HG02852 (cell line): ENCODE results near the gene KPNA3.

ENCODE experiments used
- ATAC-seq: cut with Tn5 transposase; IDR thresholded peaks from one replicate; pipeline ENCODE4 v1.9.1; 2021; ENCODE audit warnings: mild to moderate bottlenecking, moderate library complexity; ENCODE audit not compliant: unreplicated experiment

Gene KPNA3

DNA sequence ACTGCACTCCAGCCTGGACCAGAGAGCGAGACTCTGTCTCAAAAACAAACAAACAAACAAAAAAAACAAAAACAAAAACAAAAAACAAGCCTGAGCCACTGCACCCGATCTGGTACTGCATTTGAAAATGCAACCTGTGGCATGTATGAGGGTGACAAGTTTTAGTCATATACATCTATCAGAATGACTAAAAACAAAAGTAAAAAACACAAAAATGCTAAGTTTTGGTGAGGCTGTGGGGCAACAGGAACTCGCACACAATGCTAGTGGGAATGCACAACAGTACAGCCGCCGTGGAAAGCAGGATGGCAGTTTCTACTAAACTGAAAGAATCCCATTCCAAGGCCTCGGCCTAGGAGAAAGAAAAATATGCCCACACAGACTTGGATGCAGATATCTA lies 109.0 kb downstream of the KPNA3 start:
- ATAC-seq, result peak; percentile 86

DNA sequence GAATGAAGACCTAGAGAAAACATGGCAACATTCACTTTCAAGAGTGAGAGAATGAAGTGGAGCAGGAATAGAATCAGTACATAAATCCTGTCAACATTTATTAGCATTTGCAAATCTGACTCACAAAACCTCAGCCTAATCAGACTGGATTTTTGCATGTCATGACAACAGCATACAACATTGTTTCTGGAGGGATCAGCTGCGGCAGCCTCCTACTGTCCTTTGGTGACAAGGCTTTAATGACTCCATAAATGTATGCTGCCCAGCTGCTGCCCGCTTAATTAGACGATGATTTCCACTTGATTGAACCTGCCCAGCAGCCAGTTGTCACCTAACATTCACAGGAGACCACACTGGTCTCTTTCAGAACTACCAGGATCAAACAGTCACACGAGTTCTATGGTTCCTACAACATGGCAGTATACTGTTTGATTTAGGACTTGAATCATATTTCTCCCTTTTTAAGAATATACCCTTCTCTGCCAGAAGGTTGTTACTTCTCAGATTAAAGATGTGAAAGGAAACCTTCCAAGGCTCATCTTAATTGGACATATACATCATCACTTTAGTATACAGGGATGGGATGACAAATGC lies 110.5 kb downstream of the KPNA3 start:
- no peak for ATAC-seq

DNA sequence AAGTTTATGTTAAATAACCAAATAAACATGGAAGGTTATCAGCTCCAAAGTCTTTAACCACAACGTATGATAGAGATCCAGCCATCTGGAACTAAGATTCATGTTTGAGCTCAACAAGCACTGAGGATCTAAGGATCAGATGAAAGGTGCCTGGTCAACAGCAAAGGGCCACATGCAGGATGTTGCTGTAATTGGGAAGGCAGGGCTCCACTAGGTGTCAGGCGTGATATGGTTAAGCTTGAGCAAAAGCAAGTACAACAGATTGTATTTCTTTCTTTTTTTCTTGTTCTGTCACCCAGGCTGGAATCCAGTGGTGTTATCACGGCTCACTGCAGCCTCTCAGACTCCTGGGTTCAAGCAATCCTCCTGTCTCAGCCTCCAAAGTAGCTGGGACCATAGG lies 113.2 kb downstream of the KPNA3 start:
- ATAC-seq, result no peak

DNA sequence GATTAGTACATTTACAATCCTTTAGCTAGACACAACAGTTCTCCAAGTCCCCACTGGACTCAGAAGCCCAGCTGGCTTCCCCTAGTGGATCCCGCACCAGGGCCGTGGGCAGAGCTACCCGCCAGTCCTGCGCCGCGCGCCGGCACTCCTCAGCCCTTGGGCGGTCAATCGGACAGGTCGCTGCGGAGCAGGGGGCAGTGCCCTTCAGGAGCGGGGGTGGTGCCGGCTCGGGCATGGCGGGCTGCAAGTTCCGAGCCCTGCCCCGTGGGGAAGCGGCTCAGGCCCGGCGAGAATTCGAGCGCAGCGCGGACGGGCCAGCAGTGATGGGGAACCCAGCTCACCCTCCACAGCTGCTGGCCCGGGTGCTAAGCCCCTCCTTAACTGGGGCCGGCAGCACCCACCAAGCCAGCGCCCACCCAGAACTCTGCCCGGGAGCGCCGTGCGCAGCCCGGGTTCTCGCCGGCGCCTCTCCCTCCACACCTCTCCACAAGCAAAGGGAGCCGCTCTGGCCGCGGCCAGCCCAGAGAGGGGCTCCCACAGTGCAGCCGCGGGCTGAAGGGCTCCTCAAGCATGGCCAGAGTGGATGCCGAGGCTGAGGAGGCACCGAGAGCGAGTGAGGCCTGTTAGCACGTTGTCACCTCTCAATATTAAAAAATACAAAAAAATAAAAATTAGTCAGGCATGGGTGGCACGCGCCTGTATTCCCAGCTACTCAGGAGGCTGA lies 114.1 kb downstream of the KPNA3 start:
- no peak for ATAC-seq

DNA sequence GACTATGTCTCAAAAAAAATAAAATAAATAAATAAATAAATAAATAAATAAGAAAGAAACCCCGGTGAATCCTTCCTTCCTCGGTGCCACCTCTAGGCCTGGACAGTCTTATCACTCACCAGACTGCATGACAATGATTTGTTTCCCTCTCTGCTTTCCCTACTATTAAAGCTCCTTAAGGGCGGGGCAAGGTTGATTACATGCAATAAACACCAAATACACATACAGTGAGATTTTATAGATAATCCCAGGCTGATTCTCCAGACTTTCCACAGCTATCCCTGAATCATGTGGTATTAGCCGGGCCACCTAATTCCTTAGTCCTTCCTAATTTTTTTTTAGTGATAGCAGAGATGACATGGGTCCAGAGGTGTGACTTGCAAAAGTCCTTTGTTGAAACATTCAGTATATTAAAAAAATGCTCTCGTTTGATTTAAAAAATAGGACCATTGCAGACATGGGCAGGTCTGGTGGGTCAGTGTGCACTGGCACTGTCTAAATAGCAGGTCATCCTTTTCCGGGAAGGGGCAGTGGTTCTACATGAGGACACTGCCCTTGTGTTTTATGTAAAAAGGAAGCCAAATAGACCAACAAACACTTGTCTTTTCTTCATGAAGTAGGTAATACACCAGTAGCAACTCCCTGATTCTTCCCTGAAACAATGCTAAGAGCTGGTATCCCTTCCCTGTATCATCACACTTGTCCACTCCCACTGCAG lies 115.7 kb downstream of the KPNA3 start:
- ATAC-seq, result no peak

DNA sequence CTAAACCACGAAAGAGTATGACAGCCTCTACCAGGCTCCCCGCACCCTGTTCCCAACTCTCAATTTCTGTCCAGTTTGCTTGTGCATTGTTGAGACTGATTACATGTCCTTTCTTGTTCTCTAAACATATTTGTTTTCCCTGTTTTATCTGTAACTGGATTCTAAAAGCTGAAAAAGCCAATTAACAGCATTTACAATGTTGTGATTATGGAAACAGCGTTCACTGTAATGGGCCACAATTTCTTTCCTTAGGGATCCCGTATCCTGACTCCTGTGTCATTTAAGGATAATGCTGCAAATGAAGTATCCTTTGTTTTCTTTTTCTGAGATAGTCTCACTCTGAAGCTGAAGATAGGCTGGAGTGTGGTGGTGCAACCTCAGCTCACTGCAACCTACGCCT lies 121.7 kb downstream of the KPNA3 start:
- ATAC-seq, result no peak

DNA sequence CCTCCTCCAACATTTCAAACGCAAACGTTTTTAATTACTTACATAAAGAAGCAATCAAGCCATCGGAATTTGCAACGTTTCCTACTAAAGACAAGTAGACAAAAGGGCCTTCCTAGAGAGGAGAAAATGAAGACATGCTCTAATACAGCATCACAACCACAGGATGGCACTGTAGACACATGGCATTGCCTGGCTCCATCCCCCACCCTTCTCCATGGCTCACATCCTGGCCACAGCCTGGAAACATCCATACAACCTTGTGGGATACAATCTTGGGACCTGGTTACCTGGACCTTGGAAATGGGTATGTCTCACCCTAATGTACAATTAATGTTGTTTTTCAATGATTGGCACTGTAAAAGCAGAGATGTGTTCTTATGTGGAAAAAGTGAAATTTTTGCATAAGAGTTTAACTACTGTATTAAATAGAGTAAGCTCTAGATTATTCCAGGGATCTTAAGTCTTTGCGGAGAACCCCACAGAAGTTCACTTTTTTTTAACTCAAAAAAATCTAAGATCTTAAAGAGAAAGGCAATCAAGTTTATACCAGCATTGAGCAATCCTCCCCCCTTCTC lies 122.7 kb downstream of the KPNA3 start:
- ATAC-seq, result peak; percentile 72

DNA sequence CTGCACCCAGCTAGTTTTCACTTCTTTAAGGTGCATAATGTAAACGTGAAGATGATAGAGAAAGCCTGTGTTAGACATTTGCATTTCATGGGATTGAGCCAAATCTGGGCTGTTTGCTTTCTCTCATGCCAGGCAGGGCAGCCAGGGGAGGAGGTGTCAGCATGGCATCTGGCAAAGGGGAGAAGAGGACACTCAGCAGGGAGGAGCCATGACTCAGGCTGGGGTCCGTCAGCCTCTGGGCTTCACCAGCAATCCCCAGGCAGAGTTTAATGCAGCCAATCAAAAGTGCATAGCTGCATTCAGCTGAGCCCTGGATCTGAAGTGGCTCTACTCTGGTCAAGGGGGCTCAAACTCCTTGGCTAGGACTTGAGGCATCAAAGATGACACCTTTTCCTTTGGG lies 124.7 kb downstream of the KPNA3 start:
- no peak for ATAC-seq

DNA sequence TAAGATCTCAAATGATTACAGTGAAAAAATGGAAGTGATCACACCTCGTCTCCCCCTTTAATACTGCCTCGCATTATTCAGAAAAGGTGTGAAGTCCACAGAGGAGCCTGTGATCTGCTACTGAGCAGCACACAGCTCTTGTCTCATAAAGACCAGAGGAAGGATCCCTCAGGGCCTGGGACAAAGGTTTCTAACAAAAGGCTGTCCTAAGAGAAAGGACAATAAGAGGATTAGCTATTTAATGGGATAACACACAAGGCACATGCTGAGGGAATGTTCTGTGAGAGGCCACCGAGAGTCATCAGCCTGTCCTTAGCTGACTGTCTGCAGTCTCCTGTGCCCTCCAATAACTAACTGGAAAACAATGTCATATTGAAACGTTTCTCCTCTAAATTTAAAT lies 127.9 kb downstream of the KPNA3 start:
- ATAC-seq, result no peak

DNA sequence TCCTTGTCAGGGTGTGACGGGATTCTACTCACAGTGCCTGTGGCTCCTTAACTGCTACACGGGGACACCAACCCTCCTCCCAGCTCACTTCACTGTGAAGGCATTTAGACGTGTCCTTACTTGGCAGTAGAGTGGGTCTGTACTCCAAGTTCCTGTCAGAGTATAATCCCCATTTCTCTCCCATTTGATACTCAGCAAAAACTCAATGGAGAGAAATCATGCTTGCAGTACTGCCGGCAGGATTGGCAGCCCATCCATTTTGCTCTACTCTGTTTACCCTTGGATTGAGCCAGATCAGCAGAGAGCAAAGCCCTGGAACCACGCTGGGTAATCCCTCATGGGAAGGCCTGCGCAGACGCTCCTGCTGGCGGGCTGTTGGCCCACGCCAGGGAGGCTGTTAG lies 135.2 kb downstream of the KPNA3 start:
- ATAC-seq, result no peak

DNA sequence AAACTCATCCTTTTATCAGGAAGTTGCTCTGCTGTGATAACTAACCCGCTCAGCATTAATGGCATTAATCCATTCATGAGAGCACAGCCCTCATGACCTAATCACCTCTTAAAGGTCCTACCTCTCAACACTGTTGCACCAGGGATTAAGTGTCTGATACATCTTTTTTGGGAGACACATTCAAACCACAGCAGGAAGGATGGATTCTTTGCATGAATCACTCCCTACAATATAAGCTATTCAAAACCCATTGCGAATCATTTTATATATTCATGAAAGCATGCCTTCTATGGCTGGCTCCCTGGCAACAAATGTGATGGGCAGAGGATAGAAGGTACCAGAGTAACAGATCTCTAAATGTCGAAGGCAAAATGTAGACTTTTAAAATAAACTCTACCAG lies 136.6 kb downstream of the KPNA3 start:
- ATAC-seq, result no peak

DNA sequence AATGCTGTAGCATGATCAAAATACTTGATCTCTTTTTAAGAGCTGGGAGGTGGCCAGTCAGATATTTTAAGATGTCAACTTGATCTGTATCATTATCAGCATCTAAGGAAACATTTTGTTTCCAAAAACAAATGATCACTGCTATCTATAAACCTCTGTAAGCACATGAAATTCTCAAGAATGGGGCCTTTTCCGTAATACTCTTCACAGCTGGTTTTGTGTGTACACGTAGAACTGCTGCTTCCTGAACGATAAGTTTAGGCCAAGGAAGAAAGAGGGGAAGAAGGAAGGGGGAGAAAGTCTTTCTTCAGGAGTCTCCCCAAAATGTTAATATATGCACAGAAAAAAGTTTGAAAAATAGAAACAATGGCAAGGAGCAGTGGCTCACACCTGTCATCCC lies 138.5 kb downstream of the KPNA3 start:
- no peak for ATAC-seq

DNA sequence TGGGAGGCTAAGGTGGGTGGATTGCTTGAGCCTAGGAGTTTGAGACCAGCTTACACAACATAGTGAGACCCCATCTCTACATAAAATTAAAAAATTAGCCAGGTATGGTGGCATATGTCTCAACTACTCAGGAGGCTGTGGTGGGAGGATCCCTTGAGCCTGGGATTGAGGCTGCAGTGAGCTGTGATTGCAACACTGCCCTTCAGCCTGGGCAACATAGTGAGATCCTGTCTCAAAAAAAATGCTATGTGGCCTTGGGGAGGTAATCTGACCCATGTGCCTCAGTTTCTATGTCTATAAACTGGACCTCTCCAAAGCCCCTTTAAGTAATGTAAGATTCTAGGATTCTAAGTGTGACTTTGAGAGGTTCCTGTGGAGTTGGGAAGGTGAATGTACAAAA lies 139.0 kb downstream of the KPNA3 start:
- no peak for ATAC-seq

DNA sequence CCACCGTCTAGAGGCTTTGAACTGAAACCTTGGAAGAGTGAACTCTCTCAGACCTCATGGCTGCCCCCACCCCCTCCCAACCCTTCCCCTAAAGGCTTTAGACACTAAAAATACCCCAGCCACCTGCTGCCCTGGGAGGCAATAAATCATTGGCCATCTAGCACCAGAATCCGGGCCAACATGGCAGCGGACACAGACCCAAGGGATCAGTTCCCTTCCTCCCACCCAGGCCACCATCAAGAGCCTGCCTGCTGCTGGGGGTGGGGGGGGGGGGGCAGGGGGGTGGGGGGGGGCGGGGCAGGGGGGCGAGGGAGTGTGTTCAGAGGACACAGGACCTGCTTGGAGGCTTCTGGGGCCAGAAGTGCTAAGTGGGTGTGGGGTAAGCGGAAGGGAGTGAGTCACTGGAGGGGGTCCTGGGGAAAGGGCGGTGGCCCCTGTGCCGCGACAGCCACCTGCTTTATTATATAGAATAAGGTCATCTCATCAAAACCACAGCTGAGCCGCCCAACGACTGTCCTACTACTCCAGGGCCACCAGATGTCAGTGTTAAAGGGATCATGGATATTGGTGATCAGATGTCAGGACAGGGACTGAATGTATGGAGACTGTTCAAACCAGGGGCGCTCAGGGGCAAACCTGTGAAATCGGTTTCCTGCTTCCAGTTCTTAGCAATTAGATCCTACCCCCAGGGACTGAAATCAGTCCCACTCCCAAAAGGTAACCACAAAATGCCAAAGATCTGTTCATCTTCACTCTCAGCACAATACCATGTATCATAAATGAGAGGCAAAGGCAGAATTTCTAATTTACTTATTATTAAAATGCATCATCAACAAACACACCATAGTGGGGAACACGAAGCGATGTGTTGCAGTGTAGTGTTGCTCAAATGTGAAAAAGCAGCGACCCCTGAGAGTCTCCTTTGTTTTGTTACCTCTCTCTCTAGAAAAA lies 139.9 kb downstream of the KPNA3 start:
- no peak for ATAC-seq

DNA sequence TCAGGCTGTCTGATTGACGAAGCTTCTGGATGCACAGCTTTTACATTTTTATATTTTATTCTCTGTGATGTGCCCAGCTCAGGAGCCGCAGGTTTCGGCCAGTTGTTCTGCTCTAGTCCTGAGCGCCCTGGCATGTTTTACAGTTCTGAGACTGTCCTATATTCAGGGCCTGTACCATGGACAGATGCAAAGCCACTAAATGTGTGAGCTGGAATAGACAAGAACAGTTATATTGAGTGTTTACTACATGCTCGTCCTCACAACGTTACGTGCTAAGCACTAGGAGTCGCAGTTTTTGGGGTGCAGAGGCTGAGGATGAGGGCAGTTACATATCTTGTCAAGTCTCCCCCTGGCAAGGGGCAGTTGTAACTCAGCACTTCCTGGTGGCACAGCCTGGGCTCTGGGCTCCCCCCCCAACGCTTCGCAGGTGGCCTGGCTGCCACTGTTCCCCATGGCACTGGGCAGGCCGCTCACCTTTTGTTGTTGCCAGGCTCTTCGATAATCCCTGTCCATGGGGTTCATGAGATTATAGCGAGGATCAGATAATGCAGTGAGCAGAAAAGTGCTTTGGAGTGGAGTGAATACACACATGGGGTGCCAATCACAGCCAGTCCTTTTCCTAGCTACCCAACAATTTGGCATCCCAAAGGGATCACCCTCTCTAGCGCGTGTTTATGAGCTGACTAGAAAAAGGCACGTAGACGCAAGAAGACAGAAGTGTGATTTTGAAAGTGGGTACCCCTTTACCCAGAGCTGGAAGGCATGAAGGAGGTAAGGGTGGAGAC lies 140.7 kb downstream of the KPNA3 start:
- no peak for ATAC-seq

DNA sequence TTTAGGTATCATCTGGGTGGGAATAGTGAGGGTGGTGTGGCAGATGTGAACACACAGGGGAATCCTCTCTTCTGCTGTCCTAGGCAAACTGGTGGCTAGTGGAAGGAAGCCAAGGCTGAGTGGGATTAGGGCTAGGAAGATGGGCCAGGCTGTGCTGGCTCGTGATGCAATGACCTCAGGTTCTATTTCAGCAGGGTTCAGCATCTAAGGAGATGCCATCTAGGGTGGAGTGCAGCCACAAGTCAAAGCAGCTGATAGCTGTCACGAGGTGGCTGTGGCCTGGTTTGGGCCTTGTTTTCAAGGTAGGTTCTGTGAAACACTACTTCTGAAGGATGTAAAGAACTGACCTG lies 142.5 kb downstream of the KPNA3 start:
- no peak for ATAC-seq
